ENCODE results near the gene AP1B1.

DNA sequence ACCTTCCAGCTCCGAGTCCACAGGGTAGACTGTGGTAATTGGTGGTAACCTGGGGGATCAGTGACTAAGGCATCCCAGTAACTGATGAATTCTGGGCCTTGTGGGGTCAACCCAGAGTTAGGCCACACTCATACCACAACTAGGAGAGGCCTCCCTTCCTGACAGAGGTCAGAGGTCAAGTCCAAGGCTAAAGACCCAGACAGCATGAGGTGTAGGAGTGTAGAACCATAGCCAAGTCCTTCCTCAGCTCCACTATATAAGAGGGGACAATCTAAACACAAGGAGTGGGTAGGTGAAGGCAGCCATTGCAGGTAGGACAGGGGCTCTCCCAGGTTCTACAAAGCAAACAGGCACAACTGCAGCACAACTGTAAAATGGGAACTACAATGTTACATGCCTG, 4.6 kb downstream of the AP1B1 start:
- TF ChIP-seq, protein P1, sequence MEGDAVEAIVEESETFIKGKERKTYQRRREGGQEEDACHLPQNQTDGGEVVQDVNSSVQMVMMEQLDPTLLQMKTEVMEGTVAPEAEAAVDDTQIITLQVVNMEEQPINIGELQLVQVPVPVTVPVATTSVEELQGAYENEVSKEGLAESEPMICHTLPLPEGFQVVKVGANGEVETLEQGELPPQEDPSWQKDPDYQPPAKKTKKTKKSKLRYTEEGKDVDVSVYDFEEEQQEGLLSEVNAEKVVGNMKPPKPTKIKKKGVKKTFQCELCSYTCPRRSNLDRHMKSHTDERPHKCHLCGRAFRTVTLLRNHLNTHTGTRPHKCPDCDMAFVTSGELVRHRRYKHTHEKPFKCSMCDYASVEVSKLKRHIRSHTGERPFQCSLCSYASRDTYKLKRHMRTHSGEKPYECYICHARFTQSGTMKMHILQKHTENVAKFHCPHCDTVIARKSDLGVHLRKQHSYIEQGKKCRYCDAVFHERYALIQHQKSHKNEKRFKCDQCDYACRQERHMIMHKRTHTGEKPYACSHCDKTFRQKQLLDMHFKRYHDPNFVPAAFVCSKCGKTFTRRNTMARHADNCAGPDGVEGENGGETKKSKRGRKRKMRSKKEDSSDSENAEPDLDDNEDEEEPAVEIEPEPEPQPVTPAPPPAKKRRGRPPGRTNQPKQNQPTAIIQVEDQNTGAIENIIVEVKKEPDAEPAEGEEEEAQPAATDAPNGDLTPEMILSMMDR (conservative IDR thresholded peaks at IDR 0.05 in 1 of 2, IDR thresholded peaks at IDR 0.05 in 1 of 2; ENCODE audit: extremely low read depth in 1 of 2, insufficient read depth in 1 of 2, low read depth in 1 of 2, low read length in 2 of 2) = no peak
- TF ChIP-seq EZH2 (IDR thresholded peaks at IDR 0.05; ENCODE audit: borderline replicate concordance, low read length) = no peak

All from mammary epithelial cell (primary cell).